Muscle of leg (tissue), 11 donors: ENCODE data around the gene ZNF837. TPM values are rescaled to one million over a fixed set of nuclear protein-coding genes. Genes with fewer than 3 reads are reported as not detected.

Source experiments
- DNase-seq: peaks from one replicate; pipeline ENCODE4 v3.0.0; 2013
- H3K27ac ChIP-seq: one replicate; pipeline ENCODE4 v1.5.1; 2013; ENCODE audit warnings: mild to moderate bottlenecking, low read length, control low read depth
- H3K27me3 ChIP-seq: one replicate; pipeline ENCODE4 v1.6.1; 2013; ENCODE audit warnings: low read length; ENCODE audit not compliant: control insufficient read depth, insufficient read depth
- H3K36me3 ChIP-seq: one replicate; pipeline ENCODE4 v1.6.1; 2013; ENCODE audit warnings: low read length; ENCODE audit not compliant: control insufficient read depth, insufficient read depth
- H3K4me1 ChIP-seq: one replicate; pipeline ENCODE4 v1.6.1; 2013; ENCODE audit warnings: low read length; ENCODE audit not compliant: control insufficient read depth, insufficient read depth
- H3K4me3 ChIP-seq: one replicate; pipeline ENCODE4 v1.5.1; 2013; ENCODE audit warnings: low read length, control low read depth
- H3K9me3 ChIP-seq: replicated peaks from 2 replicates; pipeline ENCODE4 v1.6.1; 2013; ENCODE audit warnings: low read depth, low read length; ENCODE audit not compliant: control insufficient read depth
- WGBS: methylation state at CpG from one replicate; pipeline ENCODE4 v1.1.5; 2013; ENCODE audit warnings: missing lambda C conversion rate; ENCODE audit not compliant: insufficient coverage; 5-methylcytosine and 5-hydroxymethylcytosine counted together
- polyA plus RNA-seq, 8 donors: library from polyadenylated mRNA; unstranded; fragments of 120-200 nt; gene quantifications; one replicate each; pipeline versions ENCODE4 v1.2.1 to v1.2.3, GENCODE V29; 2013; ENCODE audit warnings: inconsistent platforms in 1 of 8, low replicate concordance in 1 of 8; ENCODE audit not compliant: insufficient read length in 8 of 8, insufficient read depth in 1 of 8
- total RNA-seq: library from RNA; stranded (reverse); fragments of 120-200 nt; gene quantifications from one replicate; pipeline ENCODE4 v1.2.4, GENCODE V29; 2013

Gene ZNF837
- total and polyA plus RNA-seq, 9 donors, result 1.0 to 2.3 (median 1.7) TPM

- Histone ChIP-seq H3K4me1 (no peaks in the 10 kb centered on the region), H3K36me3 (peaks cover 27% of the 10 kb centered on the region), H3K27me3 (no peaks in the 10 kb centered on the region), H3K4me3 (no peak overlapping the region), H3K27ac (no peak overlapping the region), H3K9me3 (no peaks in the 10 kb centered on the region)
- DNase-seq, result no peak
- no CpG with 5 or more reads among the region's 4 CpGs for WGBS
Observed at GRCh38 chr19:58318297-58318696, 62.5 kb downstream of the ZNF837 start.

Other genes with a start within 250 kb of the ZNF837 start
- 19.0 TPM for gene ZNF329, start 230.2 kb downstream of the ZNF837 start, total RNA-seq
- gene ZNF329, start 230.2 kb downstream of the ZNF837 start, polyA plus RNA-seq, result 10 to 100 TPM in 7 of 8 donors, 1 to 10 TPM in 1; 9.8 to 13.6 (median 12.4) TPM
- 10.0 TPM for gene ZNF274, start 198.0 kb downstream of the ZNF837 start, total RNA-seq
- gene ZNF274, start 198.0 kb downstream of the ZNF837 start, polyA plus RNA-seq, result 10 to 100 TPM in 1 of 8 donors, 1 to 10 TPM in 7; 8.0 to 10.7 (median 8.8) TPM
- gene ZNF544, start 152.1 kb downstream of the ZNF837 start, total RNA-seq, result 24.2 TPM
- gene ZNF544, start 152.1 kb downstream of the ZNF837 start, polyA plus RNA-seq, result 10 to 100 TPM; 13.2 to 22.6 (median 15.7) TPM
- 5.7 TPM for gene ZNF8, start 102.1 kb downstream of the ZNF837 start, total RNA-seq
- gene ZNF8, start 102.1 kb downstream of the ZNF837 start, polyA plus RNA-seq, result 1 to 10 TPM; 2.6 to 5.9 (median 4.4) TPM
- 30.5 TPM for gene ERVK3-1, start 75.7 kb downstream of the ZNF837 start, total RNA-seq
- gene ERVK3-1, start 75.7 kb downstream of the ZNF837 start, polyA plus RNA-seq, result 10 to 100 TPM; 28.8 to 37.1 (median 32.4) TPM
- 2.7 TPM for gene ZSCAN22, start 54.0 kb downstream of the ZNF837 start, total RNA-seq
- gene ZSCAN22, start 54.0 kb downstream of the ZNF837 start, polyA plus RNA-seq, result 1 to 10 TPM; 2.4 to 3.4 (median 3.2) TPM
- gene A1BG, start 27.5 kb downstream of the ZNF837 start, total RNA-seq, result 10.8 TPM
- gene A1BG, start 27.5 kb downstream of the ZNF837 start, polyA plus RNA-seq, result 1 to 10 TPM; 2.4 to 5.0 (median 4.2) TPM
- 2.2 TPM for gene ZNF497, start 18.3 kb downstream of the ZNF837 start, total RNA-seq
- 1 to 10 TPM; 1.8 to 3.2 (median 2.7) TPM for gene ZNF497, start 18.3 kb downstream of the ZNF837 start, polyA plus RNA-seq
- 2,401 TPM for gene RPS5, start 6.2 kb upstream of the ZNF837 start, total RNA-seq
- 1,000 to 10,000 TPM; 1,523 to 1,956 (median 1,735) TPM for gene RPS5, start 6.2 kb upstream of the ZNF837 start, polyA plus RNA-seq
- not detected for gene RNF225, start 14.6 kb upstream of the ZNF837 start, total RNA-seq
- under 1 TPM in 1 of 8 donors, not detected in 7; 0.20 TPM for gene RNF225, start 14.6 kb upstream of the ZNF837 start, polyA plus RNA-seq
- 7.9 TPM for gene ZNF584, start 27.6 kb upstream of the ZNF837 start, total RNA-seq
- 1 to 10 TPM; 4.7 to 7.8 (median 6.2) TPM for gene ZNF584, start 27.6 kb upstream of the ZNF837 start, polyA plus RNA-seq
- 9.5 TPM for gene ZNF132, start 59.1 kb upstream of the ZNF837 start, total RNA-seq
- gene ZNF132, start 59.1 kb upstream of the ZNF837 start, polyA plus RNA-seq, result 1 to 10 TPM; 3.0 to 5.6 (median 4.7) TPM
- gene ZNF324B, start 70.6 kb upstream of the ZNF837 start, total RNA-seq, result 5.7 TPM
- 1 to 10 TPM; 2.7 to 4.7 (median 3.9) TPM for gene ZNF324B, start 70.6 kb upstream of the ZNF837 start, polyA plus RNA-seq
- gene ZNF324, start 86.0 kb upstream of the ZNF837 start, total RNA-seq, result 7.3 TPM
- gene ZNF324, start 86.0 kb upstream of the ZNF837 start, polyA plus RNA-seq, result 1 to 10 TPM; 4.8 to 6.4 (median 5.6) TPM
- gene ZNF446, start 95.3 kb upstream of the ZNF837 start, total RNA-seq, result 7.8 TPM
- gene ZNF446, start 95.3 kb upstream of the ZNF837 start, polyA plus RNA-seq, result 1 to 10 TPM; 6.5 to 9.8 (median 7.8) TPM
- gene SLC27A5, start 131.0 kb upstream of the ZNF837 start, total RNA-seq, result 5.7 TPM
- gene SLC27A5, start 131.0 kb upstream of the ZNF837 start, polyA plus RNA-seq, result 1 to 10 TPM; 2.5 to 4.6 (median 3.9) TPM
- gene ZBTB45, start 138.8 kb upstream of the ZNF837 start, total RNA-seq, result 3.0 TPM
- 10 to 100 TPM in 6 of 8 donors, 1 to 10 TPM in 2; 9.2 to 12.4 (median 10.5) TPM for gene ZBTB45, start 138.8 kb upstream of the ZNF837 start, polyA plus RNA-seq
- gene TRIM28, start 163.0 kb upstream of the ZNF837 start, total RNA-seq, result 213 TPM
- 100 to 1,000 TPM; 297 to 466 (median 390) TPM for gene TRIM28, start 163.0 kb upstream of the ZNF837 start, polyA plus RNA-seq
- gene CHMP2A, start 174.1 kb upstream of the ZNF837 start, total RNA-seq, result 60.8 TPM
- gene CHMP2A, start 174.1 kb upstream of the ZNF837 start, polyA plus RNA-seq, result 10 to 100 TPM; 71.0 to 83.3 (median 77.3) TPM
- 30.6 TPM for gene UBE2M, start 177.6 kb upstream of the ZNF837 start, total RNA-seq
- gene UBE2M, start 177.6 kb upstream of the ZNF837 start, polyA plus RNA-seq, result 10 to 100 TPM; 65.3 to 71.8 (median 67.3) TPM
- 10.3 TPM for gene MZF1, start 192.3 kb upstream of the ZNF837 start, total RNA-seq
- 10 to 100 TPM in 7 of 8 donors, 1 to 10 TPM in 1; 8.1 to 21.4 (median 17.4) TPM for gene MZF1, start 192.3 kb upstream of the ZNF837 start, polyA plus RNA-seq